GM12878 (cell line): Measurements from ENCODE around the gene SCCPDH. TPM values are rescaled to one million over a fixed set of nuclear protein-coding genes. Genes with fewer than 3 reads are reported as not detected.
"Not testable (repeated sequence)": the region's sequence is repeated elsewhere in the genome, so short reads cannot be mapped to it uniquely, and the experiment has no call there.

Experiments used
- ATAC-seq: fragments of 200-7000 bp; cut with Tn5 transposase; 3 replicates; pipeline ENCODE4 v1.9.1; 2020; ENCODE audit warnings: mild to moderate bottlenecking, moderate library complexity
- BruUV-seq: library from RNA; stranded (reverse); fragments of 400-500 nt; replicated peaks from 2 replicates; lab custom pipeline; 2021; lab: Mats Ljungman, UMichigan
- CTCF ChIA-PET: fragments of 300-600 bp; sonication (Branson Sonifier 250); formaldehyde crosslinking; extraction: SDS; loops from one replicate; lab custom pipeline; 2021; ENCODE audit warnings: inconsistent platforms; lab: Yijun Ruan, JAX
- POLR2A ChIA-PET: fragments of 350-600 bp; formaldehyde crosslinking; extraction: SDS; loops from one replicate; lab custom pipeline; 2021; ENCODE audit warnings: inconsistent platforms; lab: Charles Lee
- RAD21 ChIA-PET: fragments of 300-600 bp; sonication (Branson Sonifier 250); formaldehyde crosslinking; loops from one replicate; lab custom pipeline; 2023; ENCODE audit warnings: antibody characterized with exemption; ENCODE audit not compliant: unreplicated experiment; lab: Charles Lee
- SMC1A ChIA-PET: fragments of 300-600 bp; sonication (Branson Sonifier 250); formaldehyde crosslinking; loops from one replicate; lab custom pipeline; 2023; ENCODE audit not compliant: unreplicated experiment, uncharacterized antibody; lab: Charles Lee
- DNase-seq: peaks from one replicate; pipeline ENCODE4 v3.0.0-alpha.2; 2011; ENCODE audit warnings: low read depth, low spot score
- FAIRE-seq: peaks from 3 replicates; lab custom pipeline; 2011; peaks lifted over from hg19 to GRCh38; lab: Jason Lieb, UNC
- H2AFZ ChIP-seq: 2 replicates; pipeline ENCODE4 v1.6.0; 2011; ENCODE audit warnings: low read depth, low read length, control low read depth; ENCODE audit not compliant: control insufficient read depth
- H3K27ac ChIP-seq: 2 replicates; pipeline ENCODE4 v1.5.1; 2011; ENCODE audit warnings: control low read depth; ENCODE audit not compliant: control insufficient read depth, insufficient read depth
- H3K27me3 ChIP-seq, 2 experiments: replicated peaks in 1 of 2; 2 replicates each; pipeline versions ENCODE4 v1.6.0 to v1.6.1; 2011; ENCODE audit warnings: low read length in 1 of 2; ENCODE audit not compliant: control insufficient read depth in 2 of 2, insufficient read depth in 2 of 2
- H3K36me3 ChIP-seq, 2 experiments: 2 replicates each; pipeline ENCODE4 v1.5.1; 2011; ENCODE audit warnings: low read length in 1 of 2; ENCODE audit not compliant: control insufficient read depth in 2 of 2, insufficient read depth in 2 of 2
- H3K4me1 ChIP-seq: 2 replicates; pipeline ENCODE4 v1.6.1; 2011; ENCODE audit warnings: mild to moderate bottlenecking, low read length, moderate library complexity, mixed read lengths; ENCODE audit not compliant: control insufficient read depth, insufficient read depth
- H3K4me2 ChIP-seq: 2 replicates; pipeline ENCODE4 v1.6.0; 2011; ENCODE audit warnings: control low read depth; ENCODE audit not compliant: control insufficient read depth, insufficient read depth
- H3K4me3 ChIP-seq: fragments of 200-600 bp; sonication (generic); 2 replicates; pipeline ENCODE4 v1.5.1; 2016
- H3K79me2 ChIP-seq: 2 replicates; pipeline ENCODE4 v1.6.0; 2011; ENCODE audit warnings: low read length; ENCODE audit not compliant: control insufficient read depth, insufficient read depth
- H3K9ac ChIP-seq: 2 replicates; pipeline ENCODE4 v1.8.0; 2011; ENCODE audit warnings: low read length, control low read depth, mixed read lengths; ENCODE audit not compliant: control insufficient read depth, insufficient read depth
- H3K9me3 ChIP-seq: replicated peaks from 3 replicates; pipeline ENCODE4 v1.5.1; 2011; ENCODE audit warnings: mild to moderate bottlenecking, low read length; ENCODE audit not compliant: control insufficient read depth, insufficient read depth
- H4K20me1 ChIP-seq: 2 replicates; pipeline ENCODE4 v1.6.0; 2011; ENCODE audit not compliant: control insufficient read depth, insufficient read depth
- BMI1 ChIP-seq: fragments of 450-650 bp; IDR thresholded peaks from 2 replicates; pipeline ENCODE4 v1.6.1; 2016; ENCODE audit warnings: mild to moderate bottlenecking, moderate library complexity, borderline replicate concordance
- CHD1 ChIP-seq: IDR thresholded peaks from 2 replicates; pipeline ENCODE4 v1.6.1; 2012; ENCODE audit warnings: low read depth, low read length, improper control_type of control experiment
- RAD51 ChIP-seq: fragments of 450-650 bp; IDR thresholded peaks from 2 replicates; pipeline ENCODE4 v1.6.1; 2016; ENCODE audit warnings: moderate library complexity, mild to moderate bottlenecking, inconsistent platforms
- WRNIP1 ChIP-seq: IDR thresholded peaks from 2 replicates; pipeline ENCODE4 v1.6.1; 2011; ENCODE audit warnings: low read depth, low read length, improper control_type of control experiment, borderline replicate concordance
- WGBS: methylation state at CpG from one replicate; pipeline ENCODE4 v1.1.6; 2016; ENCODE audit warnings: low lambda C conversion rate; ENCODE audit not compliant: insufficient replicate concordance, insufficient coverage; ENCODE audit errors: missing lambda C conversion rate; 5-methylcytosine and 5-hydroxymethylcytosine counted together
- in situ Hi-C: fragments of 300-500 bp; cut with MboI; formaldehyde crosslinking; loops from 9 replicates; pipeline ENCODE4 v1.14.3; 2018; ENCODE audit warnings: mixed read lengths
- intact Hi-C: fragments of 100-400 bp; cut with micrococcal nuclease; formaldehyde crosslinking; loops from one replicate; pipeline ENCODE4 v1.14.2; 2022; ENCODE audit not compliant: unreplicated experiment
- polyA plus RNA-seq, 11 experiments: library from polyadenylated mRNA; depleted of rRNA in 4 of 11; unstranded in 6 of 11; stranded (reverse) in 5 of 11; fragments of >200 nt; fragmentation: Nextera tagmentation in 4 of 11; fragmentation: Illumina TruSeq in 1 of 11; extraction: Ambion mirVana in 4 of 11; extraction: Trizol in 1 of 11; gene quantifications; 1 replicate in 1 of 11; 2 replicates in 10 of 11; pipeline versions ENCODE4 v1.2.1 to v1.2.3, GENCODE V29; 2011 to 2016; ENCODE audit warnings: inconsistent platforms in 2 of 11, missing spikeins in 2 of 11, low read depth in 1 of 11
- total RNA-seq, 4 experiments: library from RNA; depleted of rRNA in 3 of 4; stranded (reverse); fragments of >200 nt in 3 of 4; fragmentation: Illumina TruSeq in 1 of 4; extraction: Trizol in 1 of 4; gene quantifications; 2 replicates each; pipeline versions ENCODE4 v1.2.1 to v1.2.3, GENCODE V29; 2013 to 2021

Gene SCCPDH
- total and polyA plus RNA-seq, 10 of the 15 experiments (the other 5 are each of a cell fraction or from before 2014, with no cell fraction given): 5.4 to 44.8 (median 24.5) TPM

- DNase-seq (no peak), ATAC-seq (no peak), FAIRE-seq (no peak)
- Histone ChIP-seq H3K79me2 (no peaks in the 10 kb centered on the region), H3K9ac (no peak overlapping the region), H3K9me3 (no peaks in the 10 kb centered on the region; the same call in 2 of the 3 replicates), H2AFZ (no peak overlapping the region), H3K4me3 (no peak overlapping the region), H3K27ac (no peak overlapping the region), H4K20me1 (no peaks in the 10 kb centered on the region), H3K4me1 (no peaks in the 10 kb centered on the region), H3K27me3 (no peaks in the 10 kb centered on the region), H3K36me3 (no peaks in the 10 kb centered on the region), H3K4me2 (no peak overlapping the region)
- ChIA-PET CTCF (interaction anchor here (0.6 to 3.1 kb wide), 6 partner anchors 18 to 268 kb away, joined by 3 to 16 read pairs (median 3); partner anchors contain the start of genes CNST and TFB2M), SMC1A (interaction anchor here (0.9 to 1.8 kb wide), 5 partner anchors 18 to 198 kb away, joined by 3 to 5 read pairs (median 3); no protein-coding TSS in a partner anchor), POLR2A (no interaction called here), RAD21 (no interaction called here)
- no TSS peak for BruUV-seq
- WGBS: 54% methylated on average over 15 of the region's 15 CpGs
- TF ChIP-seq RAD51: no peak
- TF ChIP-seq BMI1: peak; percentile 74
- TF ChIP-seq CHD1: no peak
- TF ChIP-seq WRNIP1: no peak
- intact Hi-C loops (no loop called here), in situ Hi-C loops (loop anchor here (10.0 kb wide), 1 partner anchor 1537 kb away; the partner anchor contains the start of gene KIF26B)
These were observed 32.4 kb upstream of the SCCPDH start for GRCh38 chr1:246691622-246692495.

GRCh38 chr1:246694213-246694895 is 29.9 kb upstream of the SCCPDH start:
- in situ Hi-C loops: loop anchor here (10.0 kb wide), 1 partner anchor 1540 kb away; the partner anchor contains the start of gene KIF26B
- DNase-seq, H3K4me2 ChIP-seq, H3K79me2 ChIP-seq, H3K9me3 ChIP-seq, H3K27me3 ChIP-seq, FAIRE-seq, H3K9ac ChIP-seq, ATAC-seq, H3K27ac ChIP-seq, H3K4me1 ChIP-seq, H3K4me3 ChIP-seq, BruUV-seq, H4K20me1 ChIP-seq, intact Hi-C loops, H3K36me3 ChIP-seq, H2AFZ ChIP-seq, SMC1A ChIA-PET: not testable (repeated sequence)
- POLR2A ChIA-PET: interaction anchor here (0.6 kb wide), 1 partner anchor 27 kb away, joined by 4 read pairs; no protein-coding TSS in a partner anchor
- CTCF ChIA-PET: interaction anchor here (1.6 to 4.1 kb wide), 3 partner anchors 64 to 196 kb away, joined by 4 to 18 read pairs (median 4); no protein-coding TSS in a partner anchor
- 82% methylated on average over 10 of the region's 10 CpGs for WGBS
- RAD21 ChIA-PET: interaction anchor here (0.6 kb wide), 1 partner anchor 339 kb away, joined by 3 read pairs; no protein-coding TSS in a partner anchor
